CD4-positive, alpha-beta T cell treated with Interferon gamma for 1 hour (primary cell): Measurements from ENCODE around the gene MRPL11.

ENCODE experiments used
- DNase-seq: peaks from one replicate; pipeline ENCODE4 v3.0.0-alpha.2; 2020

Gene MRPL11

DNA sequence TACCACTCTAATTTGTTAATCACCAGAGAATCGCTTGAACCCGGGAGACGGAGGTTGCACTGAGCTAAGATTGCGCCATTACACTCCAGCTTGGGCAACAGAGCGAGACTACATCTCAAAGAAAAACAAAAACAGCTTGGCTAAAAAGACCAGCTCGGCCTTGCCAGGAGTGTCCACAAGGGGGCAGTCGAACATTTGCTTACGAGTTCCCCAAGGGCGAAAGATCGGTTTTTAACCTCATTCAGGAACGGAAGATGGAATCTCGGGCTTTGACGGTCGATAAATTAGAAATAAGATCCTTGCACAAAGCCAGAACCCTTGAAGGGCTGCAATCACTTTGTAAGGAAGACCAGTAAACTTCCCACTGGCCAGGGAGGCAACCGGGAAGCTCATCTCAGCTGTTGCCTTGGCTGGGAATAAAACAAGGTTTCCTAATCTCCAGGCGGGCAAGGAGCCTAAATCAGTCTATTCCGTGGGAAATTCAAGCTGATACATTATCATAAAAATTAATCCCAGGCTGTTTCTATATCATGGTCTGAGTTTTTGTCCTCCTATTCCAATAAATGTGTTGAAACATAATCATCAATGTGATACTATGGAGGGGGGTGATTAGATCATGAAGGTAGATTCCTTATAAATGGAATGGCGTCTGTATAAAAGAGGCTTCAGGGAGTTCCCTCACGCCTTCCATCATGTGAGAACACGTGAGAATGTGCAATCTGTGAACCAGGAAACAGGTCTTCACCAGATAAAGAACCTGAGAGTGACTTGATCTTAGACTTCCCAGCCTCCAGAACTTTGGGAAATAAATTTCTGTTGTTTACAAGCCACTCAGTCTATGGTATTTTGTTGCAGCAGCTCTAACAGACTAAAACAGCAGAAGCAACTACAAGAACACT, 52.2 kb downstream of the MRPL11 start:
- DNase-seq, result peak; percentile 78
